Measurements from ENCODE around the gene ZBP1.
A peak's percentile ranks its signal among the peaks of the same experiment; 100 is the strongest.

Gene ZBP1

GRCh38 chr20:57594092-57594951 lies 25.9 kb downstream of the ZBP1 start:
- Histone ChIP-seq H3K36me3 (replicated peaks; ENCODE audit: low read depth, low read length) (no peaks in the 10 kb centered on the region), H2AFZ (ENCODE audit: low read depth, low read length) (no peak overlapping the region), H3K4me1 (ENCODE audit: low read length) (peaks cover 32% of the 10 kb centered on the region), H3K4me3 (ENCODE audit: low read length) (no peak overlapping the region), H3K4me2 (ENCODE audit: low read length) (no peak overlapping the region), H4K20me1 (ENCODE audit: insufficient read depth, low read length) (peaks cover 3% of the 10 kb centered on the region; the same call in 1 of the 2 replicates), H3K27me3 (ENCODE audit: low read depth, low read length) (peaks cover 75% of the 10 kb centered on the region), H3K79me2 (ENCODE audit: low read length) (no peaks in the 10 kb centered on the region), H3K9me3 (ENCODE audit: insufficient read depth, low read length) (no peaks in the 10 kb centered on the region), H3K9ac (ENCODE audit: low read length) (no peak overlapping the region), H3K27ac (ENCODE audit: low read length) (no peak overlapping the region)
- TF ChIP-seq EZH2phosphoT487 (IDR thresholded peaks at IDR 0.05; ENCODE audit: low read depth) (0 out of 2 replicates have a peak, but pooled peaks have one; percentile 48), CTCF (IDR thresholded peaks at IDR 0.05; ENCODE audit: low read depth, low read length) (peak; percentile 97)

- no peak for TF ChIP-seq EZH2phosphoT487 (IDR thresholded peaks at IDR 0.05; ENCODE audit: low read depth)
- no peak for TF ChIP-seq CTCF (IDR thresholded peaks at IDR 0.05; ENCODE audit: low read depth, low read length)
- Histone ChIP-seq H3K4me3 (ENCODE audit: low read length) (no peak overlapping the region), H3K27ac (ENCODE audit: low read length) (no peak overlapping the region), H4K20me1 (ENCODE audit: insufficient read depth, low read length) (peaks cover 3% of the 10 kb centered on the region; the same call in 1 of the 2 replicates), H3K9me3 (ENCODE audit: insufficient read depth, low read length) (no peaks in the 10 kb centered on the region), H3K9ac (ENCODE audit: low read length) (no peak overlapping the region), H3K4me2 (ENCODE audit: low read length) (peak overlapping the region; percentile 40), H3K27me3 (ENCODE audit: low read depth, low read length) (peaks cover 65% of the 10 kb centered on the region), H2AFZ (ENCODE audit: low read depth, low read length) (no peak overlapping the region; the same call in 1 of the 2 replicates), H3K4me1 (ENCODE audit: low read length) (peaks cover 34% of the 10 kb centered on the region), H3K79me2 (ENCODE audit: low read length) (no peaks in the 10 kb centered on the region), H3K36me3 (replicated peaks; ENCODE audit: low read depth, low read length) (no peaks in the 10 kb centered on the region)
Observed at GRCh38 chr20:57593134-57593886, 26.9 kb downstream of the ZBP1 start.

GRCh38 chr20:57592263-57593092 lies 27.7 kb downstream of the ZBP1 start:
- no peak overlapping the region for H3K27ac ChIP-seq (ENCODE audit: low read length)
- peaks cover 31% of the 10 kb centered on the region for H3K4me1 ChIP-seq (ENCODE audit: low read length)
- H3K36me3 ChIP-seq (replicated peaks; ENCODE audit: low read depth, low read length) = no peaks in the 10 kb centered on the region
- TF ChIP-seq CTCF (IDR thresholded peaks at IDR 0.05; ENCODE audit: low read depth, low read length) (no peak), EZH2phosphoT487 (IDR thresholded peaks at IDR 0.05; ENCODE audit: low read depth) (no peak)
- H3K4me2 ChIP-seq (ENCODE audit: low read length) = no peak overlapping the region
- H3K4me3 ChIP-seq (ENCODE audit: low read length) = no peak overlapping the region
- peaks cover 3% of the 10 kb centered on the region; the same call in 1 of the 2 replicates for H4K20me1 ChIP-seq (ENCODE audit: insufficient read depth, low read length)
- H3K9ac ChIP-seq (ENCODE audit: low read length) = no peak overlapping the region
- peaks cover 66% of the 10 kb centered on the region for H3K27me3 ChIP-seq (ENCODE audit: low read depth, low read length)
- no peaks in the 10 kb centered on the region for H3K79me2 ChIP-seq (ENCODE audit: low read length)
- H2AFZ ChIP-seq (ENCODE audit: low read depth, low read length) = no peak overlapping the region
- no peaks in the 10 kb centered on the region for H3K9me3 ChIP-seq (ENCODE audit: insufficient read depth, low read length)
